Medulla oblongata (tissue), 1 donor: Measurements from ENCODE around the gene PTX4.
"Not testable (repeated sequence)": the region's sequence is repeated elsewhere in the genome, so short reads cannot be mapped to it uniquely, and the experiment has no call there.

ENCODE experiments used
- DNase-seq: peaks from one replicate; pipeline ENCODE4 v3.0.0-alpha.2; 2015; ENCODE audit errors: extremely low spot score

The PTX4 gene

GRCh38 chr16:1443980-1444729 is 44.6 kb downstream of the PTX4 start, which contains the start of gene CCDC154:
TSS of gene CCDC154 (minus strand) at chr16:1444556. CDS start at chr16:1444322, 234 bp downstream.
- DNase-seq = no peak

GRCh38 chr16:1443403-1443973 is 45.3 kb downstream of the PTX4 start:
- no peak for DNase-seq

GRCh38 chr16:1442697-1443096 is 46.0 kb downstream of the PTX4 start:
- no peak for DNase-seq

- no peak for DNase-seq
Observed at GRCh38 chr16:1441391-1441829, 47.3 kb downstream of the PTX4 start.

- not testable (repeated sequence) for DNase-seq
Observed at GRCh38 chr16:1439699-1440074, 49.1 kb downstream of the PTX4 start.

- no peak for DNase-seq
Observed at GRCh38 chr16:1439058-1439698, 49.6 kb downstream of the PTX4 start.

- no peak for DNase-seq
Observed at GRCh38 chr16:1438229-1439057, 50.3 kb downstream of the PTX4 start.

- no peak for DNase-seq
Observed at GRCh38 chr16:1437606-1438005, 51.1 kb downstream of the PTX4 start.

- no peak for DNase-seq
Observed at GRCh38 chr16:1436731-1437355, 51.9 kb downstream of the PTX4 start.

GRCh38 chr16:1435921-1436697 is 52.6 kb downstream of the PTX4 start:
- no peak for DNase-seq
